ENCODE results near the gene PHKB.

The PHKB gene

DNA sequence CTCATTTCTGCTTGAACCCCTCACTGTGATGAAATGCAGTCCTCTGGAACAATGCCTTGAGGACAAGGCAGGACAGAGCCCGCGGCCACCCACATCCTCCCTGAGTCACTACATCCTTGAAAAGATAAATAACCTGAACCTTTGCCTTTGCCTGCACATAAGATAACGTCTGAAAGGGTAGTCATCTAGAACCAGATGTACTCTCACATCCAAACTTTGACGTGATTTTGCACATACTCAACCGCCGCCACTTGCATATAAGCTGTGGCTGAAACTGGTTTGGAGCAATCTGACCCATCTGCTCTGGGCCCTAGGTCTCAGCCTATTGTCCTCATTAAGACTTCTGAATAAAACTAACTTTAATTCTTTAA lies 252.1 kb downstream of the PHKB start:
- TF ChIP-seq, protein P1, sequence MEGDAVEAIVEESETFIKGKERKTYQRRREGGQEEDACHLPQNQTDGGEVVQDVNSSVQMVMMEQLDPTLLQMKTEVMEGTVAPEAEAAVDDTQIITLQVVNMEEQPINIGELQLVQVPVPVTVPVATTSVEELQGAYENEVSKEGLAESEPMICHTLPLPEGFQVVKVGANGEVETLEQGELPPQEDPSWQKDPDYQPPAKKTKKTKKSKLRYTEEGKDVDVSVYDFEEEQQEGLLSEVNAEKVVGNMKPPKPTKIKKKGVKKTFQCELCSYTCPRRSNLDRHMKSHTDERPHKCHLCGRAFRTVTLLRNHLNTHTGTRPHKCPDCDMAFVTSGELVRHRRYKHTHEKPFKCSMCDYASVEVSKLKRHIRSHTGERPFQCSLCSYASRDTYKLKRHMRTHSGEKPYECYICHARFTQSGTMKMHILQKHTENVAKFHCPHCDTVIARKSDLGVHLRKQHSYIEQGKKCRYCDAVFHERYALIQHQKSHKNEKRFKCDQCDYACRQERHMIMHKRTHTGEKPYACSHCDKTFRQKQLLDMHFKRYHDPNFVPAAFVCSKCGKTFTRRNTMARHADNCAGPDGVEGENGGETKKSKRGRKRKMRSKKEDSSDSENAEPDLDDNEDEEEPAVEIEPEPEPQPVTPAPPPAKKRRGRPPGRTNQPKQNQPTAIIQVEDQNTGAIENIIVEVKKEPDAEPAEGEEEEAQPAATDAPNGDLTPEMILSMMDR (IDR thresholded peaks at IDR 0.05; ENCODE audit: low read depth, low read length), result no peak
- peak; percentile 85 for DNase-seq (ENCODE audit: low read depth, low spot score)
- no peak overlapping the region for H3K4me3 ChIP-seq (ENCODE audit: low read depth, low read length)
- in situ Hi-C loops (cut with HindIII; ENCODE audit: low sequenced_read_pairs), result no loop called here

DNA sequence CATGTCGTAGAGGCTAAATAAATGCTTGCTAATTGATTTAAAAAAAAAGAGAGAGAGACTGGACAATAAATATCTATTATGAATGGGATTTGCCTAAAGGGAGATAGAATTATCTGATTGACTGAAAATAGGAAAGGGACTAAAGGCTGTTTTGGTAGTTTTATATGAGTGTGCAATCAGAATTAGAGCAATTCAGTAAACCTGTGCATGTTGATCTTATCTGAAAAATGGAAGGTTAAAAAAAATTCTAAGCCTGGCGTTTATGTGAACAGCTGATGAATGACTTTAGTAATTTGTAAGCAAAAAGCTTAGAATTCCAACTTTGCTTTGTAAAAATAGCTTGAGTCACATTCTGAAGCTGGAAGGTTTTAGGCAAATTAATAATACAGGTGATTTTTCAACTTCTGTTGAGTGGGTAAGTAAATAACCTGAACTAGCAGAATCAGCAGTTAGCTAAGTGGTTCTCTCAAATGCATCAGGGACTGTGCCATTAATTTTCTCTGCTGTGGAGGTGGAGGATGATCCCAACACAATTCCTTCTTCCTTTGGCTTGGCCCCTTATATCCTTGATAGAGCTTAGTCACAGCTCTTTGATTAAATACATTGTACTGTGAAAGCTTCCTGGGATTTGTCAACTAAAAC lies 254.4 kb downstream of the PHKB start:
- no peak for DNase-seq (ENCODE audit: low read depth, low spot score)
- in situ Hi-C loops (cut with HindIII; ENCODE audit: low sequenced_read_pairs), result no loop called here
- TF ChIP-seq, protein P1 (IDR thresholded peaks at IDR 0.05; ENCODE audit: low read depth, low read length), result no peak

DNA sequence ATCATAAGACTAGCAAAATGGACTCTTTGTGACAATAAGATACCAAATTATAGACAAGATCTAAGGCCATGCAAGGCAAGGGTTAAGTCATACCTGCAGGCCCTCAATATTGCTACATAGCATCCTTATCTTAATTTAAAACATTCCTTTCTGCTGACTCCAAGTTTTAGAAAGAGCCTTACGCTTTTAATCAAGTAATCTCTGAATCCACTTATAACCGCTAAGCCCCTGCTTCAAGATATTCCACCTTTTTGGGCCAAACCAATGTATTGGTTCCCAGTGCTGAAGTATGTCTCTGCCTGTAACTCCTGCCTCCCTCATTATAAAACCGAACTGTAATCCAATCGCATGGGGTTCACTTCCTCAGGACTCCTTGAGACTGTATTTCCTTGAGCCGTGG lies 255.4 kb downstream of the PHKB start:
- in situ Hi-C loops (cut with HindIII; ENCODE audit: low sequenced_read_pairs), result no loop called here
- H3K4me3 ChIP-seq (ENCODE audit: low read depth, low read length), result no peak overlapping the region
- TF ChIP-seq, protein P1 (IDR thresholded peaks at IDR 0.05; ENCODE audit: low read depth, low read length), result no peak
- DNase-seq (ENCODE audit: low read depth, low spot score), result no peak

More for the DNA sequence above, 254.4 kb downstream of the PHKB start:
- no peak overlapping the region for H3K4me3 ChIP-seq (ENCODE audit: low read depth, low read length)

DNA sequence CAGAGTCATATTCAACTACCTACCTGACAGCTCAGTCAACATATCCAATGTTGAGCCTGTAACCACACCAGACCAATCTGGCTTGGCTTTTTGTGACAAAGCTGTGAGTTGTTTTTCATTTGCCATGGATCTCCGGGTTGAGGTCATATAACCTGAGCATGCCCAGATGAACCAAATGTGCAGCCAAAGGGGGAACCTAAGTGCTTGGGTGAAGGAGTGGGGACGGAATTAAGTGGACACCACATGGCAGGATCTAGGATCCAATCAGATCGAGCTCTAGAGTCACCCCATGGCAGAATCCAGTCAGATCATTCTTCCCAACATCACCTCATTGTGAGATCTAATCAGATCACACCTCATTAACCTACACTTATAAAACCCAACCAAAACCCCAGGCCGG lies 258.6 kb downstream of the PHKB start:
- TF ChIP-seq, protein P1 (IDR thresholded peaks at IDR 0.05; ENCODE audit: low read depth, low read length), result no peak
- H3K4me3 ChIP-seq (ENCODE audit: low read depth, low read length), result no peak overlapping the region
- in situ Hi-C loops (cut with HindIII; ENCODE audit: low sequenced_read_pairs), result no loop called here
- DNase-seq (ENCODE audit: low read depth, low spot score), result no peak

DNA sequence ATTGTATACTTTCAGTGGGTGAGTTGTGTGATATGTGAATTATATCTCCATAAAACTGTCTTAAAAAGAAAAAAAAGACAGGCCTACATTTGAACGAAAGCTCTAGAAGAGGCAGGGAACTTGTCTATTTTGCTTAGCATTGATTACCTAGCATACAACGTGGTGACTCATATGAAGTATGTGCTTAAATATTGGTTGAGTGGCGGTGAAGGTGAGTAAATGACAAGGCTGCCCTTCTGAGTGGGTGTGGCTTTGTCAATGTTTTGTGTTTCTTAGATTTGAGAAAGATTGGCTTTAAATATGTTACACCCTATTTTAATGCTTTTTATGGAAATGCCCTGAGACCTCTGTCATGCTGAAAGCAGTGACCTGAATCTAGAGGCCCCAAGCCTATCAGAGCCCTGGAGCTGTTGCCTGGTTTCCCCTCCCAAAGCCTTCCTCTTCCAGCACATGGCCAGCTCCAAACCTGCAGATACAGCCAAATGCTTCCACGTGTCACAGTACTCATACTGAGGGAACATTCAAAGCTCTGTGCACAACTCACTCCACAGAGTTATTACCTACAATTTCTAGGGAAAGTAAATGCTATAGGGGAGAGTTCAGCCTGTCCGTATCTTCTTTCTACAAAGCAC lies 260.0 kb downstream of the PHKB start:
- no peak for DNase-seq (ENCODE audit: low read depth, low spot score)
- in situ Hi-C loops (cut with HindIII; ENCODE audit: low sequenced_read_pairs), result no loop called here

DNA sequence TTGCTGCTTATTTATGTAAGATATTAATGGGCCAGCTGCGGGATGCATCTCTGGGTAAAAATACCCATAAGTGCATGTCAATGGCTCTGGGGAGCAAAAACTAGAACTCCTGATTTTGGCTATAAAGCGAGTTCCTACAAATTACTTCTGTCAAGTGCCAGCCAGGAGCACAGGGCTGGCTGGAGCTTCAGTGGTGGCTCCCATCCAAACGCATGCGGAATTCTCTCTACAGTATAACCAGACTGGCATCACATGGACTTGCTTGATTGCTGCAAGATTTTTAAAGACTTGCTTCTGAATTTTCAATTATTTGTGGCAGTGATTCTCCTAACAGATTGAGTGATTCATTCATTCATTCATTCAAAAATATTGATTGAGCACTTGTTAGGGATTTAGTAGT lies 260.9 kb downstream of the PHKB start:
- H3K4me3 ChIP-seq (ENCODE audit: low read depth, low read length), result no peak overlapping the region
- TF ChIP-seq, protein P1 (IDR thresholded peaks at IDR 0.05; ENCODE audit: low read depth, low read length), result no peak
- DNase-seq (ENCODE audit: low read depth, low spot score), result no peak
- in situ Hi-C loops (cut with HindIII; ENCODE audit: low sequenced_read_pairs), result no loop called here

More for the DNA sequence above, 260.0 kb downstream of the PHKB start:
- no peak overlapping the region for H3K4me3 ChIP-seq (ENCODE audit: low read depth, low read length)
- TF ChIP-seq, protein P1 (IDR thresholded peaks at IDR 0.05; ENCODE audit: low read depth, low read length), result no peak
